ENCODE results near the gene CLDN9. TPM values are rescaled to one million over a fixed set of nuclear protein-coding genes. Genes with fewer than 3 reads are reported as not detected.

CLDN9 gene
- total and polyA plus RNA-seq, 2 donors, result 0.19 to 0.98 TPM

DNA sequence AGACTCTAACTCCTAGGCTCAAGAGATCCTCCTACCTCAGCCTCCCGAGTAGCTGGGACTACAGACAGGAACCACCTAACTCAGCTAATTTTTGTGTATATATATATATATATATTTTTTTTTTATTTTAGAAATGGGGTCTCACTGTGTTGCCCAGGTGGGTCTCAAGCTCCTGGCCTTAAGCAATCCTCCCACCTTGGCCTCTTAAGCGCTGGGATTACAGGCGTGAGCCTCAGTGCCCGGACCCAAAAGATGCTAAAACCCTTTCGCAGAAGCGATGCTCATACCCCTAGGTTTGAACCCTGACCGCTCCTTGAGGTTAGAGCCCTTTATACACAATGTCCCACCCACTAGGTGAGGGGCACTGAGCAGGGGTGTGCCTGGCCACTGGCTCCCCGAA lies 2.2 kb upstream of the CLDN9 start:
- DNase-seq (ENCODE audit: low read depth in 6 of 9, low spot score in 9 of 9), result no peak
- H3K27ac ChIP-seq (ENCODE audit: low read depth in 1 of 2, low read length in 1 of 2), result no peak overlapping the region

DNA sequence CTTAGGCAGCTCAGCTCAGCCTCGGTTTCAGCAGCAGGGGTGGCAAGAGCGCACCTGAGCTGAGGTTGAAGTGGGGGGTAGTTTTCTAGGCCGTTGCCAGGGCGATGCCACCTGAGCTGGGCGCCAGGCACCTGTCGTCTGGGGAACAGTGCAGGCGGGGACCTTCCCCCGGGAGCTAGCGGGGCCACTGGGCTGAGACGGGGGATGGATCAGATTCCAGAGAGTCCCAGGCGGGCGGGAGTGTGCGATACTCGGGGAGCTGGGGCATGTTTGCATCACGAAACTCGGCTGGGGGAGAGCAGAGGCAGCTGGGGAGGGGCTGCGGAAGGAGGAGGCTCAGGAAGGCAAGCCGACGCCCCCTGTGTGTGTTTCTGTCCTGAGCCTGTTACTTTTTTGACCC lies 477 bp upstream of the CLDN9 start:
- Histone ChIP-seq H3K36me3 (ENCODE audit: control insufficient read depth in 2 of 2, insufficient read depth in 2 of 2, low read length in 1 of 2) (no peaks in the 10 kb centered on the region), H3K27me3 (ENCODE audit: control insufficient read depth in 2 of 2, insufficient read depth in 1 of 2, low read length in 1 of 2) (peaks cover 17 to 86% of the 10 kb centered on the region in 2 donors), H3K27ac (ENCODE audit: low read depth in 1 of 2, low read length in 1 of 2) (peak overlapping the region in 1 of 2 donors; percentile 14), H3K9me3 (ENCODE audit: control insufficient read depth in 2 of 2, insufficient read depth in 1 of 2, low read length in 1 of 2) (peaks cover 0 to 16% of the 10 kb centered on the region in 2 donors), H3K4me1 (ENCODE audit: control insufficient read depth in 2 of 2, insufficient read depth in 2 of 2, low read length in 2 of 2) (peaks cover 16 to 39% of the 10 kb centered on the region in 2 donors), H3K4me3 (ENCODE audit: low read length in 2 of 2) (no peak overlapping the region)
- peak in 1 of 9 donors; percentile 43 for DNase-seq (ENCODE audit: low read depth in 6 of 9, low spot score in 9 of 9)
- WGBS, result 59% methylated on average over 19 of the region's 19 CpGs

More for the DNA sequence above, 2.2 kb upstream of the CLDN9 start:
- no peaks in the 10 kb centered on the region for H3K36me3 ChIP-seq (ENCODE audit: control insufficient read depth in 2 of 2, insufficient read depth in 2 of 2, low read length in 1 of 2)
- peaks cover 21 to 55% of the 10 kb centered on the region in 2 donors for H3K4me1 ChIP-seq (ENCODE audit: control insufficient read depth in 2 of 2, insufficient read depth in 2 of 2, low read length in 2 of 2)
- peaks cover 18 to 84% of the 10 kb centered on the region in 2 donors for H3K27me3 ChIP-seq (ENCODE audit: control insufficient read depth in 2 of 2, insufficient read depth in 1 of 2, low read length in 1 of 2)
- H3K9me3 ChIP-seq (ENCODE audit: control insufficient read depth in 2 of 2, insufficient read depth in 1 of 2, low read length in 1 of 2), result peaks cover 0 to 14% of the 10 kb centered on the region in 2 donors
- WGBS, result 95% methylated on average over 8 of the region's 8 CpGs
- no peak overlapping the region for H3K4me3 ChIP-seq (ENCODE audit: low read length in 2 of 2)

DNA sequence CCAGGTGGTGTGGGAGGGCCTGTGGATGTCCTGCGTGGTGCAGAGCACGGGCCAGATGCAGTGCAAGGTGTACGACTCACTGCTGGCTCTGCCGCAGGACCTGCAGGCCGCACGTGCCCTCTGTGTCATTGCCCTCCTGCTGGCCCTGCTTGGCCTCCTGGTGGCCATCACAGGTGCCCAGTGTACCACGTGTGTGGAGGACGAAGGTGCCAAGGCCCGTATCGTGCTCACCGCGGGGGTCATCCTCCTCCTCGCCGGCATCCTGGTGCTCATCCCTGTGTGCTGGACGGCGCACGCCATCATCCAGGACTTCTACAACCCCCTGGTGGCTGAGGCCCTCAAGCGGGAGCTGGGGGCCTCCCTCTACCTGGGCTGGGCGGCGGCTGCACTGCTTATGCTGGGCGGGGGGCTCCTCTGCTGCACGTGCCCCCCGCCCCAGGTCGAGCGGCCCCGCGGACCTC lies 798 bp downstream of the CLDN9 start:
- H3K27ac ChIP-seq (ENCODE audit: low read depth in 1 of 2, low read length in 1 of 2), result no peak overlapping the region
- H3K27me3 ChIP-seq (ENCODE audit: control insufficient read depth in 2 of 2, insufficient read depth in 1 of 2, low read length in 1 of 2), result peaks cover 30 to 89% of the 10 kb centered on the region in 2 donors
- H3K4me1 ChIP-seq (ENCODE audit: control insufficient read depth in 2 of 2, insufficient read depth in 2 of 2, low read length in 2 of 2), result peaks cover 7 to 34% of the 10 kb centered on the region in 2 donors
- 93% methylated on average over 27 of the region's 27 CpGs for WGBS
- H3K9me3 ChIP-seq (ENCODE audit: control insufficient read depth in 2 of 2, insufficient read depth in 1 of 2, low read length in 1 of 2), result peaks cover 0 to 15% of the 10 kb centered on the region in 2 donors
- no peaks in the 10 kb centered on the region for H3K36me3 ChIP-seq (ENCODE audit: control insufficient read depth in 2 of 2, insufficient read depth in 2 of 2, low read length in 1 of 2)
- DNase-seq (ENCODE audit: low read depth in 6 of 9, low spot score in 9 of 9), result no peak
- H3K4me3 ChIP-seq (ENCODE audit: low read length in 2 of 2), result no peak overlapping the region

DNA sequence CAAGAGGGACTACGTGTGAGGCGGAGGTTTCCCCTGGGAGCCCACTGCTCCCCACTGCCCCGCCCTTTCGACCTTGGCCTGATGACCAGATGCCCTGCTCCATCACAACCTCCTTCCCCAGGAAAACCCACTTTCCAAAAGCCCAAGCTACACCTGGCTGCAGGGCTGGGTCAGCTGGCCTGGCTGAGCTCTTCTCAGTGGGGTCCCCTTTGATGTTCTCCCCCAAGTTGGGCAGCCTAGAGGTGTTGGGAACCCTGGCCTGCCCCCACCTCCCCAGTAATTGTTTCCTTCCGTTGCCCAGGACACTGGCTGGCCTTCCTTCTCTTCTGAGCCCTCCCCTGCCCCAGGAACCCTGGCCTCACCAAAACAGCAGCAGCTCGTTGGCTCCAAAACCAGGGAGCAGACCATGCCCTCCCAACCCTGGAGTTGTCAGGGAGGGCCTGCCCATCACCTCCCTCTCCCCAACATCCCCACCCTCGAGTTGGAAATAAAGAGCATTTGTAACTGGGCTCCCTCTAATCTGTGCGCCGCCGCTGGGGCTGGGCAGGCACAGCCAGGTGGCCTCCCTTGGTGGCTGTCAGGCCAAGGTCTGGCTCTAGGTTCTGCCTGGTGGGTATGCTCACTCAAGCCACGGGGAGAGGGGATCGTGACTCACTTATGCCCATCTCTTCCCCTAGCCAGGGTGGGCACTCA lies 1.4 kb downstream of the CLDN9 start:
- Histone ChIP-seq H3K27ac (ENCODE audit: low read depth in 1 of 2, low read length in 1 of 2) (no peak overlapping the region), H3K4me3 (ENCODE audit: low read length in 2 of 2) (no peak overlapping the region), H3K4me1 (ENCODE audit: control insufficient read depth in 2 of 2, insufficient read depth in 2 of 2, low read length in 2 of 2) (peaks cover 6 to 29% of the 10 kb centered on the region in 2 donors), H3K27me3 (ENCODE audit: control insufficient read depth in 2 of 2, insufficient read depth in 1 of 2, low read length in 1 of 2) (peaks cover 36 to 90% of the 10 kb centered on the region in 2 donors), H3K36me3 (ENCODE audit: control insufficient read depth in 2 of 2, insufficient read depth in 2 of 2, low read length in 1 of 2) (no peaks in the 10 kb centered on the region), H3K9me3 (ENCODE audit: control insufficient read depth in 2 of 2, insufficient read depth in 1 of 2, low read length in 1 of 2) (peaks cover 0 to 15% of the 10 kb centered on the region in 2 donors)
- no peak for DNase-seq (ENCODE audit: low read depth in 6 of 9, low spot score in 9 of 9)
- WGBS, result 92% methylated on average over 12 of the region's 12 CpGs

DNA sequence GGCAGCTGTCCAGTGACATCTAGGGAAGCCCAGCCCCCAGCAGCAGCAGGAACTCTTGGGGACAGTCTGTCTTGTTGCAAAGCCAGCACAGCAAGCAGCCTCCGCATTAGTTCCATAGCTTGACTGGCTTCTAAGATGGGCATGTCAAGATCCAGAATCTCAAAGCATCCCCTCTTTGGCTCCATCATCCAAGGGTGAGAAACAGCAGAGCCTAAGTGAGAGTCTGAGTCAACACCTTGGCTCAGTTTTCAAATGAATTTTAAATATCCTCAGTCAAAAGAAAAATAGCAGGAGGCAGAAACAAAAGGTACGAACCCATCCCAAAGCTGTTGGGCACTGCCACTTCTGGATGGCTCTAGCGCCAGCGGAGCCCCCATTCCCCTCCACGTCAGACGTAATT lies 2.2 kb downstream of the CLDN9 start:
- H3K27ac ChIP-seq (ENCODE audit: low read depth in 1 of 2, low read length in 1 of 2), result no peak overlapping the region
- 96% methylated on average over 6 of the region's 6 CpGs for WGBS
- no peaks in the 10 kb centered on the region for H3K36me3 ChIP-seq (ENCODE audit: control insufficient read depth in 2 of 2, insufficient read depth in 2 of 2, low read length in 1 of 2)
- no peak for DNase-seq (ENCODE audit: low read depth in 6 of 9, low spot score in 9 of 9)
- H3K9me3 ChIP-seq (ENCODE audit: control insufficient read depth in 2 of 2, insufficient read depth in 1 of 2, low read length in 1 of 2), result peaks cover 0 to 15% of the 10 kb centered on the region in 2 donors
- peaks cover 45 to 91% of the 10 kb centered on the region in 2 donors for H3K27me3 ChIP-seq (ENCODE audit: control insufficient read depth in 2 of 2, insufficient read depth in 1 of 2, low read length in 1 of 2)
- H3K4me3 ChIP-seq (ENCODE audit: low read length in 2 of 2), result no peak overlapping the region
- H3K4me1 ChIP-seq (ENCODE audit: control insufficient read depth in 2 of 2, insufficient read depth in 2 of 2, low read length in 2 of 2), result peaks cover 9 to 33% of the 10 kb centered on the region in 2 donors

DNA sequence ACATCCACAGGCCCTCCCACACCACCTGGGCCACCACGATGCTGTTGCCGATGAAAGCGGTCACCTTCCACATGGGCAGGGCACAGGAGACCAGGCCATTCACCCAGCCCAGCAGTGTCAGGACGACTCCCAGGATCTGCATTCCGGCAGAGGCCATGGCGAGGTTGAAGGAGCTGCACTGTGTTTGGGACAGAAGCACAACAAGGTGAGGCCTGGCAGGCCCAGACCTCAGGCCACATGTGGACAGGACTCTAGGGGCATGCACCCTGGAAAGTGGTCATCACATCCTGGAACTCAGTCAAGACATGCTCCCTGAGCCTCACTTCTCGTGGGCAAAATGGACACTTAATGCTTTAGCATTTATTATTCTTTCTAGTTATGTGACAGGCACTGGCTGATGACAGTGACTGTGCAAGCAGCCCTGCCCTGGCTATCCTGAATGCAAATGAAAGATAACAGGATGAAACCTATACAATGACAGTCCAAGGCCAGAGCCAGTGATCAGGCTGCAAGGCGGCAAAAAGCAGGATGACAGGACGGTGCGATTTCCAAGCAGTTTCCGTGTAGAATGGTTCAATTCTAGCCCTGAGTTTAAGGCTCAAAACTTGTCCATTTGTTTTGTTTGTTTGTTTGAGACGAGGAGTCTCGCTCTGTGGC lies 3.3 kb downstream of the CLDN9 start:
- H3K36me3 ChIP-seq (ENCODE audit: control insufficient read depth in 2 of 2, insufficient read depth in 2 of 2, low read length in 1 of 2), result no peaks in the 10 kb centered on the region
- peaks cover 0 to 15% of the 10 kb centered on the region in 2 donors for H3K9me3 ChIP-seq (ENCODE audit: control insufficient read depth in 2 of 2, insufficient read depth in 1 of 2, low read length in 1 of 2)
- no peak overlapping the region for H3K4me3 ChIP-seq (ENCODE audit: low read length in 2 of 2)
- DNase-seq (ENCODE audit: low read depth in 6 of 9, low spot score in 9 of 9), result no peak
- peaks cover 17 to 42% of the 10 kb centered on the region in 2 donors for H3K4me1 ChIP-seq (ENCODE audit: control insufficient read depth in 2 of 2, insufficient read depth in 2 of 2, low read length in 2 of 2)
- H3K27me3 ChIP-seq (ENCODE audit: control insufficient read depth in 2 of 2, insufficient read depth in 1 of 2, low read length in 1 of 2), result peaks cover 50 to 94% of the 10 kb centered on the region in 2 donors
- no peak overlapping the region for H3K27ac ChIP-seq (ENCODE audit: low read depth in 1 of 2, low read length in 1 of 2)
- 97% methylated on average over 13 of the region's 13 CpGs for WGBS

DNA sequence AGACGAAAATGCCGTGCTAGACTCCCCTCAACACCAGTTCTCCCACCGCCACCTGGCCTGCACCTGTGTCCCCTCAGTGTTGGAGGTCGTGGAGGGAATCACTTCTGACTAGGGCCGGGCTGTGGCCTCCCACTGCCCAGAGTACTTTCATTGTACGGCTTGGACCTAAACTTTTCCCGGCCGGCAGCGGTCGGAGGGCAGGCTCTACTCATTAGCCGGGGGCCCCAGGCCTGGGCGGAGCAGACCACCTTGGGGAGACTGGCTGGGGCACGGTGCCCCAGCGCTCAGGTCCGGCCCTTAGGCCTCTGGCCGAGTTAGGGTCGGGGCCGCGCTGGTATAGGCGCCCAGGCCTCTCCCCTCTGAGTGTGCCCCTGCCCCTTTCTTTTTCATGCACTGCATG lies 4.6 kb downstream of the CLDN9 start:
- no peak overlapping the region for H3K27ac ChIP-seq (ENCODE audit: low read depth in 1 of 2, low read length in 1 of 2)
- no peak for DNase-seq (ENCODE audit: low read depth in 6 of 9, low spot score in 9 of 9)
- H3K27me3 ChIP-seq (ENCODE audit: control insufficient read depth in 2 of 2, insufficient read depth in 1 of 2, low read length in 1 of 2), result peaks cover 53 to 95% of the 10 kb centered on the region in 2 donors
- H3K36me3 ChIP-seq (ENCODE audit: control insufficient read depth in 2 of 2, insufficient read depth in 2 of 2, low read length in 1 of 2), result no peaks in the 10 kb centered on the region
- WGBS, result 96% methylated on average over 20 of the region's 20 CpGs
- H3K4me1 ChIP-seq (ENCODE audit: control insufficient read depth in 2 of 2, insufficient read depth in 2 of 2, low read length in 2 of 2), result peaks cover 26 to 45% of the 10 kb centered on the region in 2 donors
- no peak overlapping the region for H3K4me3 ChIP-seq (ENCODE audit: low read length in 2 of 2)
- H3K9me3 ChIP-seq (ENCODE audit: control insufficient read depth in 2 of 2, insufficient read depth in 1 of 2, low read length in 1 of 2), result peaks cover 0 to 12% of the 10 kb centered on the region in 2 donors

DNA sequence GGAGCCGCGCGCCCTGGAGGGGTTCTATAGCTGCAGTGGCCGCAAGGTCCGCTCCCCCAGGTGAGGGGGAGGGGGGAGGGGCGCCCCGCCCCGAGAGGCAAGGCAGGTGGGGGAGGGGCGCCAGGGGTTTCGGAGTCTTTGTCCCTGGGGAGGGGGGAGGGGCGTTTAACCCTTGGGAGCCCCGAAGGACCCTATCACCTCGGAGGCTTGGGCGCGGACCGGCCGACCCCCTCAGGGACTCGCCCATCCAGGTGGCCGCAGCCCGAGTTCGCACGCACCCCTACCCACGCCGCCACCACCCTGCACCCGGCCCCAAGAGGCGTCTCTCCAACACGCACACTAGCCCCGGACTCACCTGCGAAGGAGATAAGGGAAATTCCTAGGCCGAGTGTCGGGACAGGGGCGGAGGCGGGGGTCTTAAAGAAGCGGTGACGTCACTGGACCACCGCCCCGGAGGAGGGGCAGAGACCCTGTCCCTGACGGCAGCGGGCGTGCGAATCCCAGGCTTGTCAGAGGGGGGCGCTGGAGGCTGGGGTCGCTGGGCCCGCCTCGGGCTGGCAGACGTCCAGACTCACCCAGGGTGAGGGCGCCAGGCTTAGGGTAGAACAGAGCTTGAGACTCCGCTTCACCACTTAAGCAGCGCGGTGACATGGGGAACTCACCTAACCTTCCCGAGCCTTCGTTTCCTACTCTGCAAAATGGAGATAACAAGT lies 5.2 kb downstream of the CLDN9 start, which contains the start of gene CLDN6:
Gene CLDN6, minus strand, starts transcription at position 390 of the 713 bp plus-strand sequence. CDS start 2,162 bp downstream, outside the sequence.
- no peak within 1 kb of the TSS for H3K4me3 ChIP-seq (ENCODE audit: low read length in 2 of 2)
- no peaks in the 10 kb centered on the region for H3K36me3 ChIP-seq (ENCODE audit: control insufficient read depth in 2 of 2, insufficient read depth in 2 of 2, low read length in 1 of 2)
- H3K27me3 ChIP-seq (ENCODE audit: control insufficient read depth in 2 of 2, insufficient read depth in 1 of 2, low read length in 1 of 2), result peaks cover 50 to 94% of the 10 kb centered on the region in 2 donors
- no peak for DNase-seq (ENCODE audit: low read depth in 6 of 9, low spot score in 9 of 9)
- 24% methylated on average over 52 of the region's 52 CpGs for WGBS
- H3K4me1 ChIP-seq (ENCODE audit: control insufficient read depth in 2 of 2, insufficient read depth in 2 of 2, low read length in 2 of 2), result peaks cover 30 to 45% of the 10 kb centered on the region in 2 donors
- H3K9me3 ChIP-seq (ENCODE audit: control insufficient read depth in 2 of 2, insufficient read depth in 1 of 2, low read length in 1 of 2), result peaks cover 0 to 12% of the 10 kb centered on the region in 2 donors
- no peak within 1 kb of the TSS for H3K27ac ChIP-seq (ENCODE audit: low read depth in 1 of 2, low read length in 1 of 2)
